ENCODE results near the gene GTF2H3. TPM values are rescaled to one million over a fixed set of nuclear protein-coding genes. Genes with fewer than 3 reads are reported as not detected.
"Not testable (repeated sequence)": the region's sequence is repeated elsewhere in the genome, so short reads cannot be mapped to it uniquely, and the experiment has no call there.

GTF2H3 gene
- total RNA-seq, 4 donors from 2014 or later: 19.3 to 28.9 (median 25.2) TPM

DNA sequence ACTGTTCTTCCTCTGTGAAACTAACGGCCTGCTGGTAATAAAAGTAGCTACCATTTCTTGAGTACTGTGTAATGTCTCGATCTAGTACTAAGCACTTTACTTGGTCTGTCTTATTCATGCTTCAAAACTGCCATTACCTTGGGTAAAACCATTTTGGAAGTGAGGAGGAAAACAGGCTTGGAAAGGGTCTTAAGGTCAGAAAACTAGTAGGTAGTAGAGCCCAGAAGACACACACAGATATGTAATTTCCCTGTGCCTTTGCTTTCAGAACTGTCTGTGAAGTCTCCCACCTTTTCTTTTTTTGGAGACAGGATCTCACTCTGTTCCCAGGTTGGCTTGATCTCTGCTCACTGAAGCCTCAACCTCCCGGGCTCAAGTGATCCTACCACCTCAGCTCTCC is 35.1 kb upstream of the GTF2H3 start:
- H3K4me1 ChIP-seq: peaks cover 0 to 33% (median 13%) of the 10 kb centered on the region in 3 donors
- peaks cover 0 to 57% of the 10 kb centered on the region in 2 donors for H3K36me3 ChIP-seq
- H3K9me3 ChIP-seq: no peaks in the 10 kb centered on the region
- H3K4me3 ChIP-seq: no peak overlapping the region
- no peaks in the 10 kb centered on the region for H3K27me3 ChIP-seq
- no peak for TF ChIP-seq EP300 (IDR thresholded peaks at IDR 0.05)
- 40 to 74% methylated on average over 1 to 2 of the region's 3 CpGs for WGBS, 2 donors (ENCODE audit: low coverage in 1 of 2)
- H3K27ac ChIP-seq: no peak overlapping the region
- ATAC-seq: no peak

- no peaks in the 10 kb centered on the region for H3K27me3 ChIP-seq
- no peak overlapping the region for H3K4me3 ChIP-seq
- 100% methylated on average over 1 of the region's 1 CpG for WGBS, 2 donors (ENCODE audit: low coverage in 1 of 2)
- TF ChIP-seq POLR2A (IDR thresholded peaks at IDR 0.05) (no peak), POLR2AphosphoS5 (IDR thresholded peaks at IDR 0.05) (no peak), EP300 (IDR thresholded peaks at IDR 0.05) (no peak)
- TF ChIP-seq, protein P1, sequence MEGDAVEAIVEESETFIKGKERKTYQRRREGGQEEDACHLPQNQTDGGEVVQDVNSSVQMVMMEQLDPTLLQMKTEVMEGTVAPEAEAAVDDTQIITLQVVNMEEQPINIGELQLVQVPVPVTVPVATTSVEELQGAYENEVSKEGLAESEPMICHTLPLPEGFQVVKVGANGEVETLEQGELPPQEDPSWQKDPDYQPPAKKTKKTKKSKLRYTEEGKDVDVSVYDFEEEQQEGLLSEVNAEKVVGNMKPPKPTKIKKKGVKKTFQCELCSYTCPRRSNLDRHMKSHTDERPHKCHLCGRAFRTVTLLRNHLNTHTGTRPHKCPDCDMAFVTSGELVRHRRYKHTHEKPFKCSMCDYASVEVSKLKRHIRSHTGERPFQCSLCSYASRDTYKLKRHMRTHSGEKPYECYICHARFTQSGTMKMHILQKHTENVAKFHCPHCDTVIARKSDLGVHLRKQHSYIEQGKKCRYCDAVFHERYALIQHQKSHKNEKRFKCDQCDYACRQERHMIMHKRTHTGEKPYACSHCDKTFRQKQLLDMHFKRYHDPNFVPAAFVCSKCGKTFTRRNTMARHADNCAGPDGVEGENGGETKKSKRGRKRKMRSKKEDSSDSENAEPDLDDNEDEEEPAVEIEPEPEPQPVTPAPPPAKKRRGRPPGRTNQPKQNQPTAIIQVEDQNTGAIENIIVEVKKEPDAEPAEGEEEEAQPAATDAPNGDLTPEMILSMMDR (IDR thresholded peaks at IDR 0.05): no peak
- ATAC-seq: no peak
- H3K9me3 ChIP-seq: no peaks in the 10 kb centered on the region
- H3K36me3 ChIP-seq: peaks cover 0 to 49% of the 10 kb centered on the region in 2 donors
- peaks cover 0 to 41% (median 13%) of the 10 kb centered on the region in 3 donors for H3K4me1 ChIP-seq
- H3K27ac ChIP-seq: no peak overlapping the region
Measured at GRCh38 chr12:123599310-123599709, 34.3 kb upstream of the GTF2H3 start.

DNA sequence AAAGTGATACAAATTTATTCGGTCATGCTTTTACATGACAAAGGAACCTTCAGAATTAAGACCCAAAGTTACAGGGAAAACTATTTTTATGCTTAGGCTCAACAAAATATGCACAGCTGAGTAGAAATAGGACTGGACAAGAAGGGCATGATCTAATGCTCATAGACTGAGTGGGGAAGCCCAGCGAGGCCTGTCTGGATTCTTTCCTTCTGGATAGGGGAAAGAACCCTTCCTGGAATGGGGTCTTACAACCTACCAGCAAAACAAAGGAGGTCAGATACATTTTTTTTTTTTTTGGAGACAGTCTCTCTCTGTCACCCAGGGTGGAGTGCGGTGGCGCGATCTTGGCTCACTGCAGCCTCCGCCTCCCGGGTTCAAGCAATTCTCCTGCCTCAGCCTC is 33.9 kb upstream of the GTF2H3 start:
- Histone ChIP-seq H3K27me3 (no peaks in the 10 kb centered on the region), H3K4me1 (peaks cover 0 to 40% (median 13%) of the 10 kb centered on the region in 3 donors), H3K27ac (no peak overlapping the region), H3K36me3 (peaks cover 0 to 45% of the 10 kb centered on the region in 2 donors), H3K4me3 (no peak overlapping the region), H3K9me3 (no peaks in the 10 kb centered on the region)
- TF ChIP-seq POLR2AphosphoS5 (IDR thresholded peaks at IDR 0.05) (no peak), POLR2A (IDR thresholded peaks at IDR 0.05) (no peak), EP300 (IDR thresholded peaks at IDR 0.05) (no peak)
- TF ChIP-seq, protein P1 (IDR thresholded peaks at IDR 0.05): no peak
- 64 to 87% methylated on average over 3 to 7 of the region's 7 CpGs for WGBS, 2 donors (ENCODE audit: low coverage in 1 of 2)
- no peak for ATAC-seq

DNA sequence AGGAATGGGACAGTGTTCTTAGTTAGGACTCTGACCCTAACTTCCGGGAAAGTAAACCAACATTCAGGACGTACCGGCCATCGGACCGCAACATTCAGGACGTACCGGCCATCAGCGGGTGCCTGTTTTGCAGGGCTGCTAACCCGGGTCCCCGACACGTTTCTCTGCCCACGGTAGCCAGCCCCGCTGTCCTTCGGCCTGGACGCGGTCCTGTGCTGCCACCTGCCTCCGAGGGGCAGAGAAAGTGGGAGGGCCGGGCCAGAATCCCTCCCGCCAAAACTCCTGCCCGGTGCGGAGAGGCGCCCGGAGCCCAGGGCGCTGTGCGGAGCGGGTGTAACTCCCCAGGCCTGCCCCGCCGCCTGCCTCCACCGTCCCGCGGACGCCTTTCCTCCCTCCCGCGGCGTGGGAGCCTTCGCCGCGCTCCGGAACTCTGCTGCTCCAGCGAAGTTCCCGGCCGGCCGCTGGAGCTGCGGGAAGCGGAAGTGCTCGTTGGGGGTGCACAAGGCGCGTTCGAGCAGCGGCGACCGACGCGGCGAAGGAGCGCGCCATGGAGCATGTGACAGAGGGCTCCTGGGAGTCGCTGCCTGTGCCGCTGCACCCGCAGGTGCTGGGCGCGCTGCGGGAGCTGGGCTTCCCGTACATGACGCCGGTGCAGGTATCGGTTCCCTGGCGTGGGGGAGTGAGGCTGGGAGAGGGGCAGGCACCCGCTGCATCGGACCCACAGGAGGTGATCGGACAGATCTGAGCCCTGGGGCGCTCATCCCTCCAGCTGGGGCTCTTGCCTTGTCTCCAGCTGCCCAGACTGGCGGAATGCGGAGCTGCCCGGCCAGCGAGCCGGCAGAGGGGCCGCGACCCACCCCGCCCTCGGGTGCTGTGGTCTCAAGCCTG is 31.8 kb upstream of the GTF2H3 start, which contains the start of gene DDX55:
DDX55 (plus strand) TSS at position 498 of the 888 bp plus-strand sequence; CDS start at position 548, 50 bp downstream.
- peaks cover 0 to 44% of the 10 kb centered on the region in 2 donors for H3K36me3 ChIP-seq
- peak within 1 kb of the TSS; percentile 64 to 100 for H3K4me3 ChIP-seq
- WGBS, 2 donors (ENCODE audit: low coverage in 1 of 2): 0% methylated on average over 6 of the region's 81 CpGs; no CpG with 5 or more reads in 1 of the 2 donors
- no peaks in the 10 kb centered on the region for H3K27me3 ChIP-seq
- peaks cover 0 to 31% (median 13%) of the 10 kb centered on the region in 3 donors for H3K4me1 ChIP-seq
- peak; percentile 85 for TF ChIP-seq POLR2AphosphoS5 (IDR thresholded peaks at IDR 0.05)
- no peak for TF ChIP-seq EP300 (IDR thresholded peaks at IDR 0.05)
- TF ChIP-seq, protein P1 (IDR thresholded peaks at IDR 0.05): peak in 3 of 4 experiments; percentile 30 to 80 (median 38)
- peak; percentile 62 to 65 for TF ChIP-seq POLR2A (IDR thresholded peaks at IDR 0.05)
- H3K9me3 ChIP-seq: no peaks in the 10 kb centered on the region
- H3K27ac ChIP-seq: peak within 1 kb of the TSS; percentile 19 to 91 (median 89)
- ATAC-seq: peak; percentile 94

- Histone ChIP-seq H3K27me3 (no peaks in the 10 kb centered on the region), H3K9me3 (no peaks in the 10 kb centered on the region), H3K4me3 (peak overlapping the region; percentile 64 to 100), H3K27ac (peak overlapping the region in 3 of 4 donors; percentile 89 to 91 (median 89)), H3K36me3 (peaks cover 0 to 44% of the 10 kb centered on the region in 2 donors), H3K4me1 (peaks cover 0 to 31% (median 13%) of the 10 kb centered on the region in 3 donors)
- WGBS, 2 donors (ENCODE audit: low coverage in 1 of 2): 8 to 16% methylated on average over 6 to 7 of the region's 7 CpGs
- no peak for ATAC-seq
- TF ChIP-seq EP300 (IDR thresholded peaks at IDR 0.05) (no peak), POLR2A (IDR thresholded peaks at IDR 0.05) (no peak)
Measured at GRCh38 chr12:123602651-123603195, 30.9 kb upstream of the GTF2H3 start.

DNA sequence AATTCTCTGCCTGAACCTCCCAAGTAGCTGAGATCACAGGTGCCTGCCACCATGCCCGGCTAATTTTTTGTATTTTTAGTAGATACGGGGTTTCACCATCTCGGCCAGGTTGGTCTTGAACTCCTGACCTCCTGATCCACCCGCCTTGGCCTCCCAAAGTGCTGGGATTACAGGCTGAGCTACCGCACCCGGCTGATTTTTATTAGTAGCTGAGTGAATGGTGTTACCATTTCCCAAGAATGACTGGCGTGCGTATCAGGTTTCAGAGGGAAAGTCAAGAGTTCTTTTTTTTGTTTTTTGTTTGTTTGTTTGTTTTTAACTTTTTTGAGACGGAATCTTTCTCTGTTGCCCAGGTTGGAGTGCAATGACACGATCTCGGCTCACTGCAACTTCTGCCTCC is 30.1 kb upstream of the GTF2H3 start:
- H3K9me3 ChIP-seq, ATAC-seq, H3K4me3 ChIP-seq, H3K27ac ChIP-seq, H3K27me3 ChIP-seq: not testable (repeated sequence)
- peaks cover 0 to 44% of the 10 kb centered on the region in 2 donors for H3K36me3 ChIP-seq
- WGBS, 2 donors (ENCODE audit: low coverage in 1 of 2): 77 to 92% methylated on average over 7 to 9 of the region's 11 CpGs
- peaks cover 0 to 31% (median 13%) of the 10 kb centered on the region in 3 donors for H3K4me1 ChIP-seq
